ENCODE results near the gene NDUFAF8.

Gene NDUFAF8

DNA sequence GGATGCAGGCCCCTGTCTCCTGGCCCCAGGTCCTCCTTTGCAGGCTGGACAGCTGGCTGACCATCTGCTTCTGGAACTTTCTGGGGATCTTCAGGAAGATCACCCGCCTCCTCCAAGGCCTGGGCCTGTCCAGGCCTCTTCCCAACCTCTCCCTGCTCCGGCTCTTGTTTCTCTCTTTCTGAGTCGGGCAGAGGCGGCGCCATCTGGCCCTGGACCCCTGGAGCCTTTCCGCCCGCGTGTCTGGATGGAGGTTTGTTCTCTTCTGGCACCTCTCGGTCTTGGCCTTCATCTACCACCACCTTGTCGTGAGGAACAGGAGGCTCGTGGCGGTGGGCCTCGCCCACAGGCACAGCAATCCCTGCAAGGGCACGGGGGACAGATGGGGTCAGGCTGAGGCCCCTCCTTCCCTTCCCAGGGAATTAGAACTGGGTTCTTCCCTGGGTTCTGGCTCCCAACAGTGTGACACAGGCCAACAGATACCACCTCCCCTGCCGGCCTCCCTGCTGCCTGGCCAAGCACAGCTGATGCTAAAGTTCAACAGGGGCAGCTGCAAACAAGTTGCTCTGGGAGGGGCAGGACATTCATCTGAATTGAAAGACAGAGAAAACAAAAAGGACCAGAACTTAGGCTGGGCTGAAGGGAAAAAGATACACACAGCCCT is 13.3 kb downstream of the NDUFAF8 start:
- no peak for DNase-seq (ENCODE audit: low spot score)

- no peak for DNase-seq (ENCODE audit: low spot score)
Measured at GRCh38 chr17:81252987-81253329, 13.8 kb downstream of the NDUFAF8 start.

DNA sequence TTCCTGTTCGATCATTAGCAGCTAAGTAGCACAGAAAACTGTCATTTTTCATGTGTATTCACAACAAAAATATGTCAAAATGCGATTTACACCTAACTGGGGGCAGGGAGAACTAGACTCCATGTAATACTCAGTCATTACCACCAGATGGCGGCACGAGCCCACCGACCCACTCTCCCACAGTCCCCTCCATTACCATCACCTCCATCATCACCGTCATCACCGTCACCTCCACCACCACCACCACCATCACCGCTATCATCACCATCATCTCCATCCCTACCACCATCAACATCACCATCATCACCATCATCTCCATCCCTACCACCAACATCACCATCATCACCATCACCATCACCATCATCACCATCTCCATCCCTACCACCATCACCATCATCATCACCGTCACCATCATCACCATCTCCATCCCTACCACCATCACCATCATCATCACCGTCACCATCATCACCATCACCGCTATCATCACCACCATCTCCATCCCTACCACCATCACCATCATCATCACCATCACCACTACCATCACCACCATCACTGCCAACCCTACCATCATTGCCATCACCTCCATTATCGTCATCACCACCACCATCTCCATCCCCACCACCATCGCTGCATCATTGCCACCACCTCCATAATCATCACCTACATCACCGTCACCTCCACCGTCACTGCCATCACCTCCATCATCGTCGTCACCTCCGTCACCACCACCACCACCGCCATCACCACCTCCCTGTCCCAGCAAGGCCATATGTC is 14.4 kb downstream of the NDUFAF8 start:
- DNase-seq (ENCODE audit: low spot score) = peak; percentile 72

DNA sequence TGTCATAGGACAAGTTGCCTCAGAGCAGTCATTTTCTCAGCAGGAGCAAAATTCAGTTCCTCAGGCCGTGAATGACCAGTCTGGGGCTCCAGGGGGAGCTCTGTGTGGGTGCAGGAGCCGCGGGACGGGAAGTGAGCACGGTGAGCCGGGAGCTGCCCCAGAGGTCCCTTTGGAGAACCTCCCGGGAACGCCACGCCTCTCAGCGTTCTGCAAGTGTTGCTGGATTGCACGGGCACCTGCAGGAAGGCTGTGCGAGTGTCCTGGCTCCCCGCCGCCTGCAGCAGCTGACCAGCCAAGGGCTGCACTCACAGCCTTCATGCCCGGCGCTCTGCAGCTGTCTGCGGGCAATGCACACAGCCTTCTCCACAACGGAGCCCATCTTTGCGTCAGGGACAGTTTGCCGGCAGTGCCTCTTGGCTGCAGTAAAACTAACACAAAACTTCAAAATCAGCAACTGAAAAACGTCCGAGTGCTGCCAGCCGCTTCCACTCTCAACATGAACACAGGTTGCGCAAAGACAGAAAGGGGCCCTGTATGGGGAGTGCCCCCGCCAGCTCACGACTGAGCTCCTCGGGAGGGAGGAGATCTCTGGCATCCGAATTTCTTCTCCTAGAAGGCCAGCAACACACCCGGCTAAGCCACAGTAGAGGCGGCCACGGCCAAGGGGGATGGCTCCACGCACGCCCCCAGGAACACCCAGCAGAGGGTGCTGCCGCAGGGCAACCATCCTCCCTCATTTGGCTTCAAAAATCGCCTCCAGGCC is 16.0 kb downstream of the NDUFAF8 start:
- DNase-seq (ENCODE audit: low spot score) = peak; percentile 65

DNA sequence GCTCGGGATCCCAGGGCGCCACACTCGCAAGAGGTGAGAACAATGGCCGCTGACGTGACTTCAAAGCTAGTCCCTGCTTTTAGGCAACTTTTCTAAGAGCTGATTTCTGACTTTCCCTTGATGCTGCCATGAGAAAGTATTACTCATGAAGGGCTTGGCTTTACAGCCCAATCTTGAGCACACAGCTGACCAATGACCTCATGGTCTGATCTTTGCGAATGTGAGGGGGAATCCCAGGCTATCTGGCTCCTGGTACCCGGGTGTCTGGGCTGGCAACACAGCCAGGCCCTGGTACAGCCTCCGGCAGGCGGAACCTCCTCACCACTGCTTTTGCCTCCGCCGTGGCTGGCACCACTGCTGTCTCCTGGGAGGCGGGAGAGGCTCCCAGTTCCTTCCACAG is 17.5 kb downstream of the NDUFAF8 start:
- DNase-seq (ENCODE audit: low spot score) = peak; percentile 79

GRCh38 chr17:81257533-81257932 is 18.4 kb downstream of the NDUFAF8 start:
- no peak for DNase-seq (ENCODE audit: low spot score)

- no peak for DNase-seq (ENCODE audit: low spot score)
Measured at GRCh38 chr17:81258292-81258691, 19.2 kb downstream of the NDUFAF8 start.

DNA sequence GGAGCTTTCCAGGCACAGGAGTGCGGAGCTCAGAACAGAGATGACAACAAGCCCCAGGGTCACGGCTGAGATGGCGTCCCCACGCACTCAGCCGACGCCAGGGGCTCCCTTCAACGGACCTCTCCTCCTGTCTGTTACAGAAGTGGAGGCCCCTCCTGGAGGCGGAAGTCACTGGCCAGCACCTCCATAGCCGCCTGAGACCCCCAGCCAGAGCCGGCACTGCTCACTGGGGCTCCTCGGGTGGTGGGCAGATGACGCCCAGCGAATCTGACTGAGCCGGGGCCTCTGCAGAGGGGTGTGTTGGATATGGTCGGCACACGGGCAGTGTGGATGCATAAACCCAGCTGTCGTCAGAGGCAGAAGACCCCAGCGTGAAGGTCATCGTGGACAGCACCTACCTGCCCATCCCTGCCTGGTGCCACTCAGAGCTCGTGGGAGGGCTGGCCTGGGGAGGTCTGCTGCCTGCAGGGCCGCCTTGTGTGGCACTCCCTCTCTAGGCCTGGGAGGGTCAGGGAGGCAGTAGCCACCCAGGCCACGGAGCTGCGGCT is 20.0 kb downstream of the NDUFAF8 start:
- no peak for DNase-seq (ENCODE audit: low spot score)

- no peak for DNase-seq (ENCODE audit: low spot score)
Measured at GRCh38 chr17:81260171-81260570, 21.1 kb downstream of the NDUFAF8 start.

GRCh38 chr17:81260641-81261040 is 21.5 kb downstream of the NDUFAF8 start:
- no peak for DNase-seq (ENCODE audit: low spot score)

DNA sequence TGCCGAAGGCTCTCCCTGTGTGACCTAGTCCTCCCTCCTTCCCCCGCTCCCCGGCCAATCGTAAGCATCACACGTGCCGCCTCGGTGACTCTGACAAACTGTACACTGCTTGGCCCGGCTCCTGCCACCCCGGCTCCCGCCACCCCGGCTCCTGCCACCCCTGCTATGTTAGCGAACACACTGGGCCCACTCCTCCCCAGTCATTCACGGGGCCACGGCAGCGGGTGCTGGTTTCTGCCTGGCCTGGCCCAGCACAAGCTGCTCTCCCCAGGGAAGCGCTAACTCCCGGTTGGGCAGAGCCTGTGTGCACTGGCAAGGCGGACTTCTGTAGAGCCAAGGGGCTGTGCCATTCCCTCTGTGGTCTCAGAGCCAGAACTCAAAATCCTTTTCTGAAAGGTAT is 22.0 kb downstream of the NDUFAF8 start:
- no peak for DNase-seq (ENCODE audit: low spot score)

GRCh38 chr17:81261582-81262336 is 22.6 kb downstream of the NDUFAF8 start:
- DNase-seq (ENCODE audit: low spot score) = no peak

DNA sequence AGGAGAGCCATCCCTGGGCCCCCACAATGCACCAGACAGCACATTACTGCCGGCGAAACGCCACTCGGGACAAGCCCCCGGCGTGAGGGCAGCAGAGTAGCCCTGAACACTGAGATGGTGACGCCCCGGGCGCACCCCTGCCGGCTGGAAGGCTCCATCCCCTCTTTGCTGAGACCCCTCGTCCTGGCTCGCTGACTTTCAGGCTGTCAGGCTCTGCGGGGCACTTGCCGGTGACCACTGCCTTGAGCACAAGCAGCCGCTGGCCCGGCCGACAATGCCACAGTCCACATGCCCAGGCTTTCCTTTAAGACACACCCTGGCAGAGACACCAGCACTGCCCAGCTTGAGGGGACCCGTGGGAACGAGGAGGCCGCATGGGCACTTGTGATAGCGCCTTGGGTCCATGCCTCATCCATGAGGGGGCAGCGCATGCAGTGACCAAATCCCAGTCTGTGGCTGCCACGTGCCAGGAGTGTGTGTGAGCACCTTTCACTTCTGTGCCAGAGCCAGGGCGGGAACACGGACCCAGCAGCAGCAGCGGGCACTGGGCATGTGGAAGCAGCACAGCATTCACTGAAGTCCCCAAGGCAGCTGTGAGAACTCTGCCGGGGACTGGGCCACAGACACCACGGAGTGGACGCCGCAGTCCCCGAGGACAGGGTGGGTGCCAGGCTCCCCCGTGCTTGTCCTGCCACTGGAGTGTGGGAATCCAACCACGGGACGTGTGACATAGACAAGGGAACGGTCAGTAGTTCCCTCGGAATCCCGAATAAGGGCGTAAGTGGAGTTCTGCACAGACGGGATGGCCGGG is 24.5 kb downstream of the NDUFAF8 start:
- no peak for DNase-seq (ENCODE audit: low spot score)

DNA sequence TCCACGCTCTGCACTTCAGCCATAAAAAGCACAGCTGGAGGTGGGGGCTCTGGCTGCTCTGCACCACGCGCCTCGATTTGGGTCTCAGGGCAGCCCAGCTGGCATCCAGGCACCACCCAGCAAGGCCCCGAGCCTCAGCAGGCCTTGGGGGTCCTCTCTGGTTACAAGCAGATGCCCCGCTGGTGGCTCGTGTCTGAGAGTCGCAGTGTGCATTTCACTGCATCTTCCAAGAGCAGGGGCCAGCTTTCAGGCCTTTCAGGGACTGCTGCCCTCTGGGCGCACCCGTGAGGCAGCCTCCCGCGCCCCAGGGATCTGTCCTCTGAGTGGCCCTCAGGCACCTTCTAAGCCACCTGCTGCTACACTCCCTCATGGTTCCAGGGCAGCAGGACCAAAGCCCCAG is 25.5 kb downstream of the NDUFAF8 start:
- no peak for DNase-seq (ENCODE audit: low spot score)

DNA sequence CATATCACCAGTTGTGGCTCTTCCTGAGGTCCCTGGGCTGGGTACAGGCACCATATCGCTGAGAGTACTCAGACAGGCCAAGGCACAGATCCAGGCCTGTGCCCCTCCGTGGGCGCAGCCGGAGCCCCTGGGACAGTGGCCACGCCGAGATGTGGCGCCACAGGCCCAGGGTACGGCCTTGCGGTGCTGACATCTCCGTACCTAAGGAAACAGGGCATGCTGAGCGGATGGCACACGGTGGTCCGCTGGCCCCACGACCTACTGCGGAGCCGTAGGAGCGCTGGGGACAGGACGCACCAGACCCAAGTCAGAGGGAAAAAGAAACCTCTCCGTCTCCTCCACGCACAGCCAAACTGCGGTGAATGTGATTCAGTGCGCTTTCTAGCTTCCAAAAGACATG is 26.5 kb downstream of the NDUFAF8 start:
- no peak for DNase-seq (ENCODE audit: low spot score)

GRCh38 chr17:81267390-81268067 is 28.4 kb downstream of the NDUFAF8 start:
- DNase-seq (ENCODE audit: low spot score) = no peak

- DNase-seq (ENCODE audit: low spot score) = no peak
Measured at GRCh38 chr17:81270279-81270678, 31.2 kb downstream of the NDUFAF8 start.

- no peak for DNase-seq (ENCODE audit: low spot score)
Measured at GRCh38 chr17:81271226-81271625, 32.1 kb downstream of the NDUFAF8 start.

- DNase-seq (ENCODE audit: low spot score) = no peak
Measured at GRCh38 chr17:81272616-81273015, 33.5 kb downstream of the NDUFAF8 start.

DNA sequence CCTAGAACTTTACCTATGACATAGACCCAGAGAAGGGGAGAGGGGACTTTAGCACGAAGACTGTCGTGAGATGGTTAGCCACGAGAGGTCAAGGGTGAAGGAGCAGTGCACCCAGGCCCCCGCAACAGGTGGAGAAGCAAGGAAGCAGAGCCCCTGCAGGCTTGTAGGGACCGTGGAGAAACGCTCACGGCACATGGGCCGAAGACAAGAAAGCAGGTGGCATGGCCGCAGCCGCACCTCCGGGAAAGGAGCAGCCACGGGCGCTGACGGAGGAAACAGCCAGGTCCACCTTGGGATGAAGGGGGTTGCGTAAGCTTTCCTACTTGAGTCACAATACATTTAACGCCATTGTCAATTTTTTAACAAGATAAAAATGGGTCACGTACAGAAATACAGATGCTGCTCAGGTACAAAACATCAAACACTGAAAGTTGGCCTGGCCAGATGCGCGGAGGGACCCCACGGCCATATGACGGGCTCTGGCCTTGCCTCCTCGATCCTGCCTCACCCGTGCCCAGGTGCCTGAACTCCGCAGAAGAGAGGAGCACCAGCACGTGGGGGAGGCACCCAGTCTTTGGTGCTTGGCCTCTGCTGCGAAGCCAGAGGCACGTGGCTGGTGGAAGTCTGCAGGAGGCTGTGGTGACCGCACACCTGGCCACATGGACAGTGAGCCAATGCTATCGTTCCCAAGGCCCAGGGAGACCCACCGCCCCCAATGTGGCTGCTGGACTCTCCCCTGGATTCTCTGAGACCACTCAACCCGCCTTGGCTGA is 34.8 kb downstream of the NDUFAF8 start:
- DNase-seq (ENCODE audit: low spot score) = no peak
